ENCODE measurements around the gene SORD.
A peak's percentile ranks its signal among the peaks of the same experiment; 100 is the strongest.
"Not testable (repeated sequence)": the region's sequence is repeated elsewhere in the genome, so short reads cannot be mapped to it uniquely, and the experiment has no call there.

Gene SORD

DNA sequence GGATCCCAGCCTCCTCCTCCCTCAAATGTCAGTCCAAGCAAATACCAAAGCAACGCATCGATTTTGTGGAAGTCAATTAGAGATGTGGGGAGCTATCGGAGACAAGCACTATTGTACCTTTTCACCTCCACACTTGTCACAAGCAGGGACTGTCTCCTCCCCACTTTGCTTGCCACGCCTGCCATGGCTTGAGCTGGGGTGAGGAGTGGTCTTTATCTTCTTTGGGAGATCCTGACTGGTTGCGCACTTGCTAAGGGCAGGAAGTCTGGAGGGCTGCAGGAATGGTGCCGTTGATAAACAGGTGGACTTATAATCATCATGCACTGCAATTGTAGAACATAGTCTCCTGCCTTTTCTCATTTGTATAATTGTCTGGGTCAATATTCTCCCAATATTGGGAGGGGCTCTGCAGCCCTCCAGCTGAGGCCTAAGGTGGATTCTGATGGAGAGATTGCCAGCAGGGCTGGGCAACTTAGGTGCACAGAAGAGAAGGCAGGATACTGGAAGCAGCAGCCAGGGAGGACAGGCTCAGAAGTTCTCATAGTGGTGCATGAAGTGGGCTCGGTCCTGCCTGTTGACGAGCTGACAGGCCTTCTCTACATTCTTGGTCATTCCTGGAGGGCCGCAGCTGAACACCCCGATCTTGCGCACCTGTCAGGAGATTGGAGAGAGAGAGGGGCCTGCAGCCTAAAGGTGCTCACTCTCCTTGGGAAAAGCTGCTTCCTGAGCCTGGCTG, 70.8 kb downstream of the SORD start:
- H3K4me1 Mint-ChIP-seq, result no peaks in the 10 kb centered on the region
- no peak overlapping the region for H3K27ac Mint-ChIP-seq
- DNase-seq (ENCODE audit: low spot score in 2 of 2) (no peak), ATAC-seq (no peak)
- no peak overlapping the region for H3K4me3 Mint-ChIP-seq
- no peaks in the 10 kb centered on the region for H3K36me3 Mint-ChIP-seq
- no peaks in the 10 kb centered on the region for H3K9me3 Mint-ChIP-seq

DNA sequence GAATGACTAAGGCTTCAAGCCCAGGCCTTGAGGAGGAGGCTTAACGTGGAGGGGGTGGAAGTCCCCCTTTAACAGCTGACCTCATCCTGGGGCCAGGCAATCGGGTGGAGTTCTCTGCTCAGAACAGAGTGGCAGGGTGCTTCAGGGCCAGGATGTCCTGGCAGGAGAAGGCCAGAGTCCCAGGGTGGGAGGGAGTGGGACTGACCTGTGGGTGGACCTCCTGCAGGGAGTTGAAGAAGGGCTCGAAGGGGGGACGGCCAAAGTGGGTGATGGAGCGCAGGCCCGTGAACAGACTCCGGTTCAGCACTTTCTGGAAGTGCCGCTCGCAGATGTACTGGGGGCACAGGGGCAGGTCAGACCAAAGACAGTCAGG, 71.3 kb downstream of the SORD start:
- no peak overlapping the region for H3K4me3 Mint-ChIP-seq
- H3K27ac Mint-ChIP-seq, result no peak overlapping the region
- H3K4me1 Mint-ChIP-seq, result no peaks in the 10 kb centered on the region
- no peaks in the 10 kb centered on the region for H3K9me3 Mint-ChIP-seq
- H3K36me3 Mint-ChIP-seq, result no peaks in the 10 kb centered on the region
- DNase-seq (ENCODE audit: low spot score in 2 of 2) (no peak), ATAC-seq (no peak)

DNA sequence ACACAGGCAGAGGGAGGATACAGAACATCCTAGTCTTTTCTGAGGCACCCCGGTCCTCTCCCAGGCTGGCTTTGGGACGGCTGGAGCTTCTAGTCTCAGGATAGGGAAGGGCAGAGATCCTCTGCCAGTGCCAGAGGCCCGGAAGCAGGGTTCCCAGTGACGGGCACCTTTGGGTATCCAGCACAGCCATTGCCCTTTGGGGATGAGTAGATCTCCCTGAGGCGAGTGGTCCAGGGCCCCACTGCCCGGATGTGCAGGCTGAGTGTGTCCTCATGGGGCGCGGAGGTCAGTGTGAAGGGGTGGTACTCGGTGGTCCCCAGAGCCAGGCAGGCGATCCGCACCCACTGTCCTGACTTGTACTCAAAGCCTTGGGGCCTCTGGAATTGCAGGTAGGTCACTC, 72.7 kb downstream of the SORD start:
- H3K9me3 Mint-ChIP-seq, result no peaks in the 10 kb centered on the region
- no peak overlapping the region for H3K4me3 Mint-ChIP-seq
- no peak for ATAC-seq
- no peak for DNase-seq (ENCODE audit: low spot score in 2 of 2)
- no peaks in the 10 kb centered on the region for H3K36me3 Mint-ChIP-seq
- H3K4me1 Mint-ChIP-seq, result no peaks in the 10 kb centered on the region
- no peak overlapping the region for H3K27ac Mint-ChIP-seq

DNA sequence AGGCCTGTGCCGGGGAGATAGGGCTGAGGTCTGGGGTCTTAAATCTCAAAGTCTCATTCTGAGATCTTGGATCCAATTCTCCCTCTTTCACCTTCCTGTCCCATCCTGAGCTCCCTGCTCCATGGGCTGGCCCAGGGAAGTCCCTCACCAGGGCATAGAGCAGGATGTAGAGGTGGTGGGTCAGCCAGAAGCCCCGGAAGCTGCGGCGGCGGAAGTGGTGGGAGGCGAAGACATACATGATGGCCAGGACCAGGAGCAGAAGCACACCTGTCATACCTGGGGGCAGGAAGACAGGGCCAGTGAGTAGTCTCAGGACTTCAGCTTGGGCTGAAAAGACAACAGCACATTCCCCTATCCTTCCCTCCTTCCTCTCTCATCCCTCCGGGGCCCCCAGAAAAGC, 74.5 kb downstream of the SORD start:
- Mint-ChIP-seq H3K9me3 (no peaks in the 10 kb centered on the region), H3K4me1 (no peaks in the 10 kb centered on the region), H3K27ac (no peak overlapping the region), H3K4me3 (no peak overlapping the region), H3K36me3 (no peaks in the 10 kb centered on the region)
- no peak for ATAC-seq
- DNase-seq (ENCODE audit: low spot score in 2 of 2), result no peak

DNA sequence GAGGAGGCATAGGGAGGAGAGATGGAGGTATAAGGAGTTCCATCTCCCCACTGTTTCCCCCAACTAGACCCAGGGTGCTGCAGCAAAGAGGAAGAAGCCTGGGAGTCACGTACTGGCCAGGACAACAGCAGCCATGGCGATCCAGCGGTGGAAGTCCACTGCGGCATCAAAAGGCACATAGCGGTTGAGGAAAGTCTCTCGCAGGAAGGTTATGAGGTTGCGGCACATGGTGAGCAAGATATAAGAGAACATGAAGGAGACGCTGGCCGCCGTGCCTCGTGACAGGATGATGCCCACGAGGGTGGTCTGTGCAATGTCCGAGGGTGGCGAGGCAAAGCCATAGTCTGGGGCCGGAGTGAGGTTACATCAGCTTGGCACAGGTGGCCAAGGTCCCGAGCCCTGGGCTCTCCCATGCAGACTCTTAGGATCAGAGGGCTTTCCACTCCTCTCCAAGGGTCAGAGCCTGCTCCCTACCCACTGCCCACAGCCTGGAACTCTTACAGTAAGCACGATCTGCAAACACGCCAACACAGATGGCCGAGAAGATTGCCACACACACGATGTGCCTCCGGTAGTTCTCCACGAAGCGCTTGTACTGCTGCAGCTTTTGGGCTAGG, 76.7 kb downstream of the SORD start:
- DNase-seq (ENCODE audit: low spot score in 2 of 2), result no peak
- no peaks in the 10 kb centered on the region for H3K9me3 Mint-ChIP-seq
- H3K4me1 Mint-ChIP-seq, result no peaks in the 10 kb centered on the region

DNA sequence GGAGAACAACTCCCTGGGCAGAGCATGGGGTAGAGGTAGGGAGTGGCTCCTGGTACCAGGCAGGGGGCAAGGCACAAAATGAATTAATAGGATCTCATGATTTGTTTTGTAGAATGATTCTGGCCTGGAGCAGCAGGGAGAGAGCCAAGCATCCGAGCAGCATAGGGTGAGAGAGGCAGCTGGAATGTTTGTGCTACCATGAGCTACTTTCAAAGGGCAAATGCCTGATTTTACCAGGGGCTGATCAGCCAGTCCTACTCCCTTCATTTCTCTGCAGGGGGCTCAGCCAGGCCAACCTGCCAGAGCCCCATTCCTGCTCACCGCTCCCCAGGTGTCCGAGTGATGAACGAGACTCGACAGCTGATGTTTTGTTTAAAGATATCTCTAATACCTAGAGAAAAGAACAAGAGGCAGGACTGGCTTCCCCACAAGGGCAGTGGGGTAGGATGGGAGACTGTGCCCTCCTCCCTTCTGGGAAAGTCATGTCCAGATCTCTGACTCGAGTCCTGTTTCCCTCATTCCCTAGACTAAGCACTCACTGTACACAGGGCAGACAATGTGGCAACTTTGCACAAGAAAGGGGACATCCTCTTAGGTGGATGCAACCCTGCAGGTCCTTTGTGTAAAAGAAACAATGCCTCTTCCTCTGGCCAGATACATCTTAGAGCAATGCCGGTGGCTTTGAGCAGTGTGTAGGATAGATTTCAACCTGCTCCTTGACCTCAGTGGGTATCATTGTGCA, 78.1 kb downstream of the SORD start:
- H3K4me1 Mint-ChIP-seq, result no peaks in the 10 kb centered on the region
- H3K4me3 Mint-ChIP-seq, result no peak overlapping the region
- no peaks in the 10 kb centered on the region for H3K9me3 Mint-ChIP-seq
- no peak overlapping the region for H3K27ac Mint-ChIP-seq
- no peaks in the 10 kb centered on the region for H3K36me3 Mint-ChIP-seq
- ATAC-seq, result no peak
- no peak for DNase-seq (ENCODE audit: low spot score in 2 of 2)

More for the DNA sequence above, 76.7 kb downstream of the SORD start:
- Mint-ChIP-seq H3K4me3 (no peak overlapping the region), H3K36me3 (no peaks in the 10 kb centered on the region), H3K27ac (no peak overlapping the region)
- ATAC-seq, result no peak

DNA sequence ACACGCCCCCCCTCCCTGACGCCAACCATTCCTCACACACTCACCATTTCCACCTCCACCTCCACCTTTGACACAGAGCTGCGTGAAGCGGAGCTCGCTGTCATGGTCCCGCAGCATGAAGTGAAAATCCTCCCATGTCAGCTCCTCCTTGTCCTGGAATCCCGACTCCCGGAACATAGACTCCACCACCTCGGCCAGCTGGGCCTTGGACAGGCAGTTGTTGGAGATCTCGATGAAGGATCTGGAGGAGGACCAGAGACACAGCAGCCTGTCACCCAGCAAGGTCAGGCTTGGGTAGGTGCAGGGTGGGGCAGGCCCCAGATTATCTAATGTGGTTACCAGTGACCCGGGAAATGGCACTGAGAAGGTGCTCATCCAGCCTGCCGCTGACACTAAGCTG, 78.8 kb downstream of the SORD start:
- Mint-ChIP-seq H3K4me1 (no peaks in the 10 kb centered on the region), H3K9me3 (no peaks in the 10 kb centered on the region), H3K27ac (no peak overlapping the region), H3K4me3 (no peak overlapping the region), H3K36me3 (no peaks in the 10 kb centered on the region)
- ATAC-seq (no peak), DNase-seq (ENCODE audit: low spot score in 2 of 2) (no peak)

DNA sequence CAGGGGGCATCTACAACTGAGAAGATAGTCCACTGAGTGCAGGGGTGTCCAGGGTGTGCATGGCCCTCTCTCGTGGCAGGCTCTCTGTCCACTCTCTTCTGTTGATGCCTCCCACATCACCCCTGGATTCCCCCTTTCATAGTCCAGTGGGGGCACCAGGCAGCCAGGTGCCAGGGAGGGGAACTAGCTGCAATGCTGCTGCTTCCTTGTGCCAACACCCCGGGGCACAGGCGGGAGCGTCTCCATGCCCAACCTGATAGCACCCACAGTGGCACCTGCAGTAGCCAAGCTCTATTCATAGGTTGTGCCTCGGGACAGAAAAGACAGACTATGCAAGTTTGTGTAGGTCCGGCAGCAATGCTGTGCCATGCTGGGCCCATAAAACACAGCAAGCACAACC, 79.2 kb downstream of the SORD start:
- Mint-ChIP-seq H3K4me3 (no peak overlapping the region), H3K27ac (no peak overlapping the region), H3K9me3 (no peaks in the 10 kb centered on the region), H3K36me3 (no peaks in the 10 kb centered on the region), H3K4me1 (no peaks in the 10 kb centered on the region)
- DNase-seq (ENCODE audit: low spot score in 2 of 2), result no peak
- ATAC-seq, result no peak

DNA sequence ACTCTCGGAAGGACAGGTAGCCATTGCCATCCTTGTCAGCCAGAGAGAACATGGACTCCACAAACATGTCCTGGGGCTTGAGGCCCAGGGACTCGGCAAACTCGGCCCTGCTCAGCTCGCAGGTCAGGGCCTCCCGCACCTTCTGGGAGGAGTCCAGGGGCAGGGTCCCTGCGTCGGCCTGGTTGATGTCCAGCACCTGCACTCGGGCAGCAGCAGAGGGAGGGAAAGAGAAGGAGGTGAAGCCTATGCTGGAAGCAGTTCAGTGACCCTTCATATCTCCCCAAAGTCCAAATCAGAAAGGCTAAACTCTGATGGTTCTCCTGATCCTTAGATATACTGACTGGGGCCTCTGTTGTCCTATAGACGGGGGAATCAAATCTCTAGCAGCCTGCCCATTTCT, 81.2 kb downstream of the SORD start:
- not testable (repeated sequence) for H3K4me1 Mint-ChIP-seq

DNA sequence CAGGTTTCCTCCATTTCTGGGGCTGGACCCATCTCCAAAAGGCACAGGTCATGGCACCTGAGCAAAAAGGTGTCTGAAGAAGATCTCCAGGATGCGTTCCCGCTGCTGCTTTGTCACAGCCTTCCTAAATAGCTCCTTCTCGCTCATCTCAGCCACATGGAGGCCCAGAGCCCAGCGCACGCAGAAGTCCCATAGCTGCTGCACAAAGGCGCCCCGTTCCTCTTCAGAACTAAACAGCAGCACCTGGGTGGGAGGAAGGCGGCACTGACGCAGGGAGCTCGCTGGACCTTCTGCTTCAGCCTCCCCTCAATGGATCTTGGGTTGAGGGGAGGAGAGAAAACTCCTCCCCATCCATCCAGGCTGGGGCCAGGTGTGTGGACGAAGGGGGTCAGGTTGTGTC, 82.6 kb downstream of the SORD start:
- ATAC-seq, result no peak
- no peaks in the 10 kb centered on the region for H3K4me1 Mint-ChIP-seq
- H3K36me3 Mint-ChIP-seq, result no peaks in the 10 kb centered on the region
- no peak overlapping the region for H3K4me3 Mint-ChIP-seq
- no peaks in the 10 kb centered on the region for H3K9me3 Mint-ChIP-seq
- H3K27ac Mint-ChIP-seq, result no peak overlapping the region
- DNase-seq (ENCODE audit: low spot score in 2 of 2), result no peak

More for the DNA sequence above, 81.2 kb downstream of the SORD start:
- H3K36me3 Mint-ChIP-seq; H3K4me3 Mint-ChIP-seq; ATAC-seq; H3K27ac Mint-ChIP-seq; H3K9me3 Mint-ChIP-seq; DNase-seq (ENCODE audit: low spot score in 2 of 2): not testable (repeated sequence)

DNA sequence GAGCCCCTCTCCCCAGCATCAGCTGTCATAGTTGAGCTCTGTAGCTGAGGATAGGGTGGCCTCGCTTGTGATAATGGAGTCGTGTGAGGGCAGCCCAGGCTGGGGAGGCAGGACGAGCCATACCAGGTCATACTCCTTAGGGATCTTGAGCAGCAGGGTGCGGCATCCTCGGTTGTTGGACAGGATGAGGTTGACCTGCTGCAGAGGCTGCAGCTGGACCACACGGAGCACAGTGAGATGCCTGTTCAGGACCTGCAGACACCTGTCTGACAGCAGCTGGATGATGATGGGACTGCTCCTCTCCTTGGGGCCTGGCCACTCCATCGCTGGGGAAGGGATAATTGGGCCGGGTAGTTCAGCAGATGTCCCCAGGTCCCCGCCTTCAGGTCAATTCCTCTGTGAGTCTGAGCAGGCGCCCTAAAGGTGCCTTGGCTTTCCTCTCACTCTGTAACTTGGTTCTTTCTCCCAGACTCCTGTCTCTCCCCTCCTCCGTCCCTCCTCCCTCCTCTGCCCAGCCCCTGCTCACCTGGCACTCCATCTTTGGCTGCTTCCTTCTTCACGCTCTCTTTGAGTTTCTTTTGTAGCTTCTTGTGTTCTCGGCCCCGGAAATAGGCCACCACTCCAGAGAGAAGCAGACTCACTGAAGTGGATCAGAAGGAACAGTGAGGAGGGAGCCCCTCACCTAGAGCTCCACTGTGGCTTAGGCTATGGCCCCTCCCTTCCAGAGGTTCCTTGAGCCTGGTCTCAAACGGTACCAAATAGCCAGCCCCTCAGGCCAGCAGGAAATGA, 83.2 kb downstream of the SORD start:
- DNase-seq (ENCODE audit: low spot score in 2 of 2) (no peak), ATAC-seq (peak; percentile 19)
- Mint-ChIP-seq H3K9me3 (no peaks in the 10 kb centered on the region), H3K4me3 (no peak overlapping the region), H3K36me3 (no peaks in the 10 kb centered on the region), H3K27ac (no peak overlapping the region), H3K4me1 (no peaks in the 10 kb centered on the region)

DNA sequence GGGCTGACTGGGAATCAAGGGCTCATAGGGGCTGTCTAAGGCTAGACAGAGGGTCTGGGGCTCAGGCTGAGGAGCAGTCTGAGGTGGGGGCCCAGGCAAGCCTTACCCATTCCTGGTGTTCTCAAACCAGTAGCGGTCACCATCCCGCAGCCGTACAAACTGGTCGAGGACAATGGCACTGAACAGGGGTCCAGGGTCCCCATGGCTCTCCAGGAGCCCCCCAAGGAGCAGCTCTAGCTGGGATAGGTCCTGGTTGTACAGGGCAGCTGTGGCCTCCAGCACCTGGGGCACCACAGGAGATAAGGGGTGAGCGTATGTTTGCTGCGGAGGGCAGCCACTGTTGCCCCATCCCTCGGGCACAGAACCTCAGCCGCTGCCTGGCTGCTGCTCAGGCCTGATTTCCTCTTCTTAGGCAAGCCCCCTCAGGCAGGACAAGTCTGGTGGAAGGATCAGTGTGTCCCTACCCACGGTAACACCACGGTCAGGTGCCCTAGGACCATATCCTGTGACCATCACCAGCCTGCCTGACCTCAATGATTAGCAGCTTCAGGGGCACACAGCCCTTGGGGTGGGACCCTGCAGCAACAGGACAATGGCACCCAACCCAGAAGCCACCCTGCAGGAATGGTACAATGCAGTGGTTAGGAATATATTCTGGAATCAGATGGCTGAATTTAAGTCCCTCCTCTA, 85.1 kb downstream of the SORD start:
- Mint-ChIP-seq H3K4me3 (no peak overlapping the region), H3K9me3 (no peaks in the 10 kb centered on the region), H3K4me1 (peaks cover 15% of the 10 kb centered on the region), H3K27ac (no peak overlapping the region), H3K36me3 (no peaks in the 10 kb centered on the region)
- no peak for DNase-seq (ENCODE audit: low spot score in 2 of 2)
- ATAC-seq, result no peak

DNA sequence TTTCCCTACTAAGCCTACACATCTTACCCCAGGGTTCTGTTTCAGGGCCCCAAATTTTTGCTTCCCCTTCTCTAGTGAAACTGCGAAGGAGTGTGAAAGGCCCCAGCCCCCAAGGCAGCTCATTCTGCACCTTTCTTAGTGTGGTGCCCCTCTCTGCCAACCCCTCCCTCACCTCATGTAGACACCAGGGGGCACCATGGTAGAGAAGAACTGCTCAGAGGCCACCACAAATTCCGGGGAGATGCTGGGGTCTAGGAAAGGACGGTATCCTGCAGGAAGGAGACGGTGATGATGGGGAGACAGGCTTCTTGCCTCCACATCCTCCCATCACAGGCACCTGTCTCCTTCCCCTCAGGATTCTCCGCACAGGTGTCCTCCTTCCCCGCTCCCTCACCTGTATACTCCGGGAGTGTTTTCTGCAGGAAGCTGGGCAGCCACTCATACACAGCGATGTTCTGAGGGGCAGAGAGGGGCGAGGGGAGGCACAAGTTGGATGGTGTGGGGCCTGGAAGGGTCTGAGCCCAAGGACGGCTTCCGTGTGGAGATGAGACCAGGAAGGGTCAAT, 87.3 kb downstream of the SORD start:
- peaks cover 35% of the 10 kb centered on the region for H3K4me1 Mint-ChIP-seq
- H3K36me3 Mint-ChIP-seq, result no peaks in the 10 kb centered on the region
- no peak for DNase-seq (ENCODE audit: low spot score in 2 of 2)
- H3K9me3 Mint-ChIP-seq, result no peaks in the 10 kb centered on the region
- no peak overlapping the region for H3K4me3 Mint-ChIP-seq
- no peak overlapping the region for H3K27ac Mint-ChIP-seq
- no peak for ATAC-seq

DNA sequence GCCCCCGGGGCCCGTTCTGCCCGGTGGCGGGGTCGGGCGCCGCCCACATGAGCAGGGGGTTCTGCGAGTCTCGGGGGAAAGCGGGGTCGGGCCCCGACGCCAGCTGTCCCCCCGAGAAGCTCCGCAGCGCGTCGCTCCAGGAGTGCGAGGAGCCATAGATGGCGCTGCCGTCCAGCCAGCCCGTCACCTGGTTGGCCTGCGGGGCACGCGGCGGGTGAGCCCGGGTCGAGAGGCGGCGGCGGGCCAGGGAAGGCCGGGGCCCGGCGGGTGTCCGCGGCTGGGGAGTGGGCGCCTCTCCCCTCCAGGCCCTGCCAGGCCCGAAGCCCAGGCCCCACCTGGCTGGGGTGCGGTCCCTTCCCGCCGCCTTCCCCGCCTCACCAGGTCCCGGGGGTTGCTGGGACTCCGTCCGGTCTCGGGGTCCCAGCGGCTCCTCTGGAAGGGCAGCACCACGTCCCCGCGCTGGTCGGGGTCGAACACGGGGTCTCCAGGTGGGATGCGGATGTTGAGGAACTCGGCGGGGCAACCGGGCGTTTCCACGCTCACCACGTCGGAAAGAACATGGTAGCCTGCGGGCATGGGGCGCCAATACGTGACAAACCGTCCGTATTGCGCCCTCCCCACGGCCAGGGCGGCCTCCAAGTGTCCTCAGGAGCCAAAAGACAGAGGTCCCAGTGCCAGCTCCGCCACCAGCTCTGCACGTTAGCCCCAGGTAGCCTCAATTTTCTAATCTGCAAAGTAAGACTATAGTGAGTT, 88.6 kb downstream of the SORD start:
- Mint-ChIP-seq H3K4me1 (peaks cover 43% of the 10 kb centered on the region), H3K4me3 (peak overlapping the region; percentile 28), H3K27ac (no peak overlapping the region), H3K36me3 (no peaks in the 10 kb centered on the region), H3K9me3 (no peaks in the 10 kb centered on the region)
- DNase-seq (ENCODE audit: low spot score in 2 of 2), result no peak
- ATAC-seq, result no peak
